Muscle of back (tissue), 11 donors: ENCODE results near the gene DGKG. TPM values are rescaled to one million over a fixed set of nuclear protein-coding genes. Genes with fewer than 3 reads are reported as not detected.

Experiments used
- DNase-seq, 3 donors: peaks; one replicate each; pipeline versions ENCODE4 v3.0.0 to v3.0.0-alpha.2; 2013
- polyA plus RNA-seq, 10 donors: library from polyadenylated mRNA; unstranded; fragments of 120-200 nt; gene quantifications; one replicate each; pipeline ENCODE4 v1.2.1, GENCODE V29; 2013; ENCODE audit not compliant: insufficient read length in 10 of 10

The DGKG gene
- polyA plus RNA-seq, 10 donors: 0.49 to 4.3 (median 2.4) TPM

GRCh38 chr3:186173224-186173815 lies 188.7 kb downstream of the DGKG start:
- DNase-seq: no peak

GRCh38 chr3:186172353-186172752 lies 189.7 kb downstream of the DGKG start:
- no peak for DNase-seq

DNA sequence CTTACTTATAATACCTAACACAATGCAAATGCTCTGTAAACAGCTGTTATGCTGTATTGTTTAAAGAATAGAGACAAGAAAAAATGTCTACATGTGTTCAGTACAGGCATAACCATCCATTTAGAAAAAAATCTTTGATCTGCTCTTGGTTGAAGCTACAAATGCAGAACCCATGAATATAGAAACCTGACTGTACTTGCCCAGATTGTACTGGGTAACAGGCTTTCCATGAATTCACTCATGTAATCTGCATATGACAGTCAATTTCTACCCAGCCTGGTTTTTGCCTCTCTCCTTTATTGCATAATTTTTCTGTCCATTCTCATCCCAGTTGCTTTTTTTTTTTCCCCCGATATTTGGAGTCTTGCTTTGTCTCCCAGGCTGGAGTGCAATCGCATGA lies 190.5 kb downstream of the DGKG start:
- DNase-seq: no peak

DNA sequence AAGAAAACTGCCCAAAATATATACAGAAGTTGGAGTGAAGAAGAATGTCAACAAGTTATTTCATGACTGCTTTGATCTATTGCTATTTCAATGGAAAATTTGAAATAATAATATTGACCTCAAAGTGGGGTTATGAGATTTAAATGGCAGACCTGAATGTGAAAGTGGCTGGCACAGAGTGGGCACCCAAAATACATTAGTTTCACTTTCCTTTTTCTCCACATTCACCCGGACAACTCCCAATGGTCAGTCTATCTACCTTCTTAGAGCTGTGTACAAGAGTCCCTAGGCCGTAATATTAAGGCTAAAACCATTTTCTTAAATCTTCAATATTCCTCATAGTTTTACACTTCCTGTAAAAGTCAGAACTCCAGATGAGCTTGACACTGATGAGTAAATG lies 191.5 kb downstream of the DGKG start:
- DNase-seq: no peak

DNA sequence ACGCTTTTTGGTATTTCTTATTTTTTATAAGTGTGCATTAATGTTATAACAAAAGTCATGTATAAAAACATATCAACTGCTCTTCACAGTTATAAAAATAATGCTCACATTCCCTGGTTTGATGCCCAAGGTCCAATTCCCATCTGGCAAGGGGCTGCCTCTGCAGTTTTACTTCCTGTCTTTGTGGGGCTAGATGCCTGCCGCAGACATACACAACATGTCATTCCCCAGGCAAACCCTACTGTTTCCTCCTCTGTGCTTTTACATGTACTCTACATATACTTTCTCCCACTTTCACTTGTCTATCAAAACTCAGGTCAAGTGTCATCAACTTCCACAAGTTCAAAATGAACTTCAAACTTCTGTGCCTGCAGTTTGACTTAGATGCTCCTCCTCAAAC lies 192.7 kb downstream of the DGKG start:
- DNase-seq: no peak

DNA sequence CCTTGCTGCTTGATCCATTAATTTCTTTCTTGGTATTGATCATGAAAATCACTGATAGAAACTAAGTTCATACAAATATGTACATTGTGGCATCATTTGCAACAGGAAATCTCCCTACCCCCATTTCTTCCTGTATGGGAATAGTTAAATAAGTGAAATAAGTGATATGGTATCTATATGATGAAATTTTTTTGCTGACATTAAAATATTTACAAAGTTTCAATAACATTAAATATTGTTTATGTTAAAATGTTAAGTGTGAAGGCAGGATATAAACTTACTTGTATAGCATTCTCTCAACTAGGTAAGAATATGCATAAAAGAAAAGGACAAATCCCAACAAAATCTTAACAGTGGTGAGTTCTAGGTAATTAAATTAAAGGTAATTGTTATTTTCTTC lies 193.1 kb downstream of the DGKG start:
- no peak for DNase-seq

GRCh38 chr3:186167646-186168395 lies 194.2 kb downstream of the DGKG start:
- peak in 1 of 3 donors; percentile 72 for DNase-seq

- DNase-seq: no peak
Measured at GRCh38 chr3:186166491-186167288, 195.3 kb downstream of the DGKG start.

DNA sequence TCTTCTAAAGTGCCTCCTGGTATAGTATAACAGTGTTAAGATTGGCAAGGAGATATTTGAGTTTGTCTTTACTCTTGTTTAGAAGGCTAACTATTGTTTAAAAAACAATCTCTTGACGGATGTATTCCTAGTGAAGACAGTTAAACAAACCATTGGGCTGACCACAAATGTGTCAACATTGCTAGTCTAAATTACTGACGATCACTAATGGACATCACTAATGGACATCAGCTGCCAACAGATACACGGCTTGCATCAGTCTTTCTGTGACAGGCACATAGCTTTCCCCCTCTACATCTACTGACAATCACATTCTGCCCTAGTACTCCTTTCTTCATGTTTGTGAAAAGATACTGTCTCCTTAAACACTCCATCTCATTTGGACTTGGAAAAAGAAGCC lies 196.0 kb downstream of the DGKG start:
- DNase-seq: no peak

DNA sequence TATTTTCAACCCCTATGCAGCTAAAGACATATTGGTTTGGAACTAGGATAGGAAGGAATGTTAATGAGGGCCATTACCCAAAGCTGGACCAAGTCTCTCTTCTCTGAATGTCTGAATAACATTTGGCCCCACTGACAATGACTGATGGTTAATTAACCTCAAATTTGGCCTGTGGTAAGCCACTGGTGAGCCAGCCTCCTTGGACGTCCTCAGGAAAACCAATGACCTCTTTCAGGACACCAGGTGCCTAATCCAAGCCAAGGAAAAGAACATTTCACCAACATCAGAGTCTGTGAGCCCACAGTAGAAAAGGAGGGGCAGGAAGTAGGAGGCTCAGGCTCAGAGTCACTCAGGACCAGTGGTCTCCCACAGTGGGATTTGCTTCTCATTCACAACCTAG lies 196.7 kb downstream of the DGKG start:
- DNase-seq: no peak

GRCh38 chr3:186164696-186165095 lies 197.3 kb downstream of the DGKG start:
- no peak for DNase-seq

DNA sequence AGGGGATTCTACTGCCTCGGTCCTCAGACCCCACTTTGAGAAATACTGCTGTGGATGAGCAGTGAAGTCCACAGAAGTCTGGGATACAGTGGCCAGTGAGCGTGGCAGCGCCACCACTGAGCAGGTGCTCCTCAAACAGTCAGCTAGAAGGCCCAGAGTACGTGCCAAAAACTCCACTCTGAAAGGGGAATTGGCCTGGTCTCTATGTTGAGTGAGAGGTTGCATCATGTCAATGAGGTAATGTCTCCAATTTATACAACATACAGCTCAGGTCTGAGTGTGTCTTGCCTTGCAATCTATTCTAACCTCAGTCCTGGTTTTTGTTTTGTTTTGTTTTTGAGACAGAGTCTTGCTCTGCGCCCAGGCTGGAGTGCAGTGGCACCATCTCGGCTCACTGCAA lies 199.8 kb downstream of the DGKG start:
- no peak for DNase-seq

GRCh38 chr3:186160691-186161243 lies 201.3 kb downstream of the DGKG start:
- DNase-seq: no peak

DNA sequence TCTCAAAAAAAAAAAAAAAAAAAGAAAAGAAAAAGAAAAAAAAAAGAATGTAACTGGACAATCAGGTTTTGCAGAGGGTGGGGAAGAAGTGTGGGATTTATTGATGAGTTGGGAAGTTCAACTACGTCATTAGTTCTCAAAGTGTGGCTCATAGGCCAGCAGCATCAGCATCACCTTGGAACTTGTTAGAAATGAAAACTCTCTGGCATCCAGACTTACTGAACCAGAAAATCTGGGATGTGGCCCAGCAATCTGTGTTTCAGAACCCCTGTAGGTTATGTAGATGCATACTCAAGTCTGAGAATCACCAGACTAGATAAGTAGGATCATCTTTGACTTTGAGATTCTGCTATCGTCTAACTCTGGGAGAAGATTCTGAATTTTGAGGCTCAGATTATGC lies 207.4 kb downstream of the DGKG start:
- no peak for DNase-seq

DNA sequence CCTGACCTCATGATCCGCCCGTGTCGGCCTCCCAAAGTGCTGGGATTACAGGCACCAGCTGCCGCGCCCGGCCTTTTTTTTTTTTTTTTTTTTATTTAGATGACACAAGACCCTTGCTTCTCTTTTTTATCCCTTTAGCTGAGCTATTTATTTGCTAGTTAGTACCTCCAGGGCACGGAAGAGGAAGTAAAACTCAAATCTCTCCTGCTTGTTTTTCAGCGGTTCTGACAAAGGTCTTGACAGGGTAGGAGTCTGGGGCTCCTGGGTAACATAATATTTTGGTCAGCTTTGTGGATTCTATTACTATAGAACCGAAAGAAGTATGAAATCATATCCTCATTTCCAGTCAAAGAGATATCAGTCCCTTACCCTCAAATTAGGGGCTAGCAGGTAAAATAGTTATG lies 209.1 kb downstream of the DGKG start:
- no peak for DNase-seq

DNA sequence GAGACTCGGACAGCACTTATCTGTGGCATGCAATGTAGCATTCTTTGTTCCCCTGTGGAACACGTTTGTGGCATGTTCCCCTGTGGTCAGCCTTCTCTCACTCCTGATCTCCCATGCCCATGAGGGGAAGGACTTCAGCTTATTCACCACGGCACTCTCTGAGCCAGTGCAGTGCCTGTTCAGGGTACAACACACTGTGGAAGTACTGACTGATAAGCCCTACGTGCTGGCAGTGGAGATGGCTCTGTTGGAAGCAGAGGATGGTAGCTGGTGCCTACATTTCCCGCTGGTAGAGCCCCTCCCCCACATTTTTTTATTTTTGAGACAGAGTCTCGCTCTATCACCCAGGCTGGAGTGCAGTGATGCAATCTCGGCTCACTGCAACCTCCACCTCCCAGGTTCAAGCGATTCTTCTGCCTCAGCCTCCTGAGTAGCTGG lies 209.7 kb downstream of the DGKG start:
- no peak for DNase-seq

GRCh38 chr3:186151077-186151971 lies 210.7 kb downstream of the DGKG start:
- DNase-seq: no peak

GRCh38 chr3:186150041-186150830 lies 211.8 kb downstream of the DGKG start:
- DNase-seq: no peak

DNA sequence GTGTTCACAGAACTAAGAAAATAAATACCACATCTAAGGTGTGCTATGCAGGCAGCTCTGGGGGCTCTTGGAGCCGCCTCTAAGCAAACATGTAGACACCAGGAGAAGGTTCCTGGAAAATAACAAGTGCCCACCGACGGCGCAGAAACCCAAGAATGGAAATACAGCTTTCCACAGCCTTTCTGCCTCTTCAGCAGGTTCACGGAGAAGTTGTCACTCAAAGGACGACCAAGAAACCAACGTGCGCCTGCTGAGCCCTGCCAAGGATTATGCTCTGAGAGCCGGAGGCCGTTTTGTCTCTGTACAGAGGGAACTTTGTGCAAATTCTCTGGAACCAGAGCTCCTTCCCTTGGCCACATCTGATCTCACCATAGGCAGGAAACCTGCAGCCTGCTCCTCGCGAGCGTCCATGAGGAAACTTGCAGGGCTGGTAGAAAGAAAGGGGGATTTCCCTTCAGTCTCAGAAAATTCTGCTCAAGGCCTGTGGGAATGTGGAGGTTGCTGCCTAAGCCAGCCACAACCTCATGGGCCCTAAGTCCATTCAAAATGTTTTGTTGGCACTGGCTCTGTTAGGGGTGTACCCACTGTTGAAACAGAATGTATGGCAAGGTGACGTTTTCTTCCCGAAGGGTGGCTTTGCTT lies 212.6 kb downstream of the DGKG start:
- no peak for DNase-seq

- DNase-seq: no peak
Measured at GRCh38 chr3:186144257-186144656, 217.8 kb downstream of the DGKG start.
